Thoracic aorta (tissue), 2 donors: ENCODE measurements around the gene NDUFA13. TPM values are rescaled to one million over a fixed set of nuclear protein-coding genes. Genes with fewer than 3 reads are reported as not detected.

Experiments used
- ATAC-seq: fragments of 150-250 bp; one replicate; pipeline ENCODE4 v1.8.0; 2017; ENCODE audit warnings: low read depth; ENCODE audit not compliant: insufficient number of reproducible peaks, low FRiP score
- DNase-seq: peaks from one replicate; pipeline ENCODE4 v3.0.0-alpha.2; 2020; ENCODE audit warnings: low spot score
- H3K27ac ChIP-seq, 2 donors: fragments of 200-600 bp; sonication (generic); 1 replicate in 1 of 2; 2 replicates in 1 of 2; pipeline ENCODE4 v1.5.1; 2016; ENCODE audit warnings: mild to moderate bottlenecking in 2 of 2, moderate library complexity in 2 of 2
- H3K27me3 ChIP-seq: fragments of 200-600 bp; sonication (generic); replicated peaks from 2 replicates; pipeline ENCODE4 v1.6.0; 2016; ENCODE audit warnings: mild to moderate bottlenecking; ENCODE audit not compliant: insufficient read depth
- H3K36me3 ChIP-seq: fragments of 200-600 bp; sonication (generic); one replicate; pipeline ENCODE4 v1.5.1; 2016
- H3K4me1 ChIP-seq, 2 donors: fragments of 200-600 bp; sonication (generic); 1 replicate in 1 of 2; 2 replicates in 1 of 2; pipeline versions ENCODE4 v1.5.1 to v1.6.0; 2016; ENCODE audit warnings: low read depth in 2 of 2, mild to moderate bottlenecking in 1 of 2; ENCODE audit not compliant: control insufficient read depth in 1 of 2
- H3K4me3 ChIP-seq: fragments of 200-600 bp; sonication (generic); 2 replicates; pipeline ENCODE4 v1.5.1; 2016; ENCODE audit warnings: mild to moderate bottlenecking
- H3K9me3 ChIP-seq: fragments of 200-600 bp; sonication (generic); 2 replicates; pipeline ENCODE4 v1.5.1; 2016
- CTCF ChIP-seq: fragments of 200-600 bp; sonication (generic); IDR thresholded peaks from one replicate; pipeline ENCODE4 v1.5.1; 2019; ENCODE audit warnings: antibody characterized with exemption
- total RNA-seq, 2 donors: library from RNA; depleted of rRNA; stranded (reverse); fragments of >200 nt; gene quantifications; one replicate each; pipeline versions ENCODE4 v1.1.0 to v1.2.3, GENCODE V29; 2016

NDUFA13 gene
- total RNA-seq, 2 donors from 2014 or later = 15.5 to 60.8 TPM

DNA sequence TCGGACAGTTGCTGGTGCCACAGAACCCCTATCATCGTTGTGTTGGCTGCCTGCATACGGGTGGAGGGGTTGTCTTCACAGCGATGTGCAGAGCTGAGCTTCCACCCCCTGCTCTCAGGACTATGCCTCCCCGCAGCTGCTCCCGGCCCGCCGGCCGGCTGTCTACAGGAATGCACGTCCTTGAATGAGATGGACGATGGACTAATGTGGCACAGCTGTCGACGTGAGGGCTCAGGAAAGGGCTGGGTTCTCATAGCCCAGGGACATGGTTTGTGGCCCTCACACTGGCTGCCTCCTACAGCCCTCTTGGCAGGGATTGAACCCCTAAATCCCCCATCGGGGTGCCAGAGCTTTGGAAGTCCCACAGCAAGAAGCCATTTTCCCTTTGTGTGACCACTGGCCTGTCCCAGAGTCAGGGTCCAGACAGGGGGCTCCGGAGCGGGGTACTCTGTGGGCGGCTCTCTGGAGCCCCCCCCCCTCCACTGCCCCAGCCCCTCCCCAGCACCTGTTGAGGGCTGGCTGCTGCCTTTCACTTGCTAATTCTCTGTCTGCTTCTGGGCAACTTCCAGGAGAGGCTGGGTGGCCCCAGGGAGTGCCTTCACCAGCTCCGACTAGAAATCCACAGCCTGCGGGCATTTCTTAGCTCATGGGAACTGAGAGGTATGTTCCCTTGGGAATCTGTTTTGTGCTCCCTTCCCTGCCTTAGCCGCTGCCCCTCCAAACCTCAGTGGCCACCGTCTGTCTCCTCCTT is 40.8 kb upstream of the NDUFA13 start:
- ATAC-seq = no peak
- H3K4me3 ChIP-seq = no peak overlapping the region
- H3K27me3 ChIP-seq = no peaks in the 10 kb centered on the region
- TF ChIP-seq CTCF = no peak
- DNase-seq = no peak
- no peak overlapping the region for H3K27ac ChIP-seq
- H3K4me1 ChIP-seq = peaks cover 0 to 16% of the 10 kb centered on the region in 2 donors
- H3K9me3 ChIP-seq = no peaks in the 10 kb centered on the region
- no peaks in the 10 kb centered on the region for H3K36me3 ChIP-seq

- no peaks in the 10 kb centered on the region for H3K27me3 ChIP-seq
- DNase-seq (no peak), ATAC-seq (no peak)
- H3K4me3 ChIP-seq = no peak overlapping the region
- no peaks in the 10 kb centered on the region for H3K36me3 ChIP-seq
- H3K27ac ChIP-seq = no peak overlapping the region
- H3K9me3 ChIP-seq = no peaks in the 10 kb centered on the region
- peaks cover 0 to 16% of the 10 kb centered on the region in 2 donors for H3K4me1 ChIP-seq
- no peak for TF ChIP-seq CTCF
These were observed 39.9 kb upstream of the NDUFA13 start for GRCh38 chr19:19475849-19476828.

GRCh38 chr19:19477705-19478383 is 38.2 kb upstream of the NDUFA13 start:
- Histone ChIP-seq H3K4me1 (peaks cover 0 to 11% of the 10 kb centered on the region in 2 donors), H3K27ac (no peak overlapping the region), H3K36me3 (no peaks in the 10 kb centered on the region), H3K4me3 (no peak overlapping the region), H3K27me3 (no peaks in the 10 kb centered on the region), H3K9me3 (no peaks in the 10 kb centered on the region)
- ATAC-seq = no peak
- DNase-seq = no peak
- TF ChIP-seq CTCF = no peak

DNA sequence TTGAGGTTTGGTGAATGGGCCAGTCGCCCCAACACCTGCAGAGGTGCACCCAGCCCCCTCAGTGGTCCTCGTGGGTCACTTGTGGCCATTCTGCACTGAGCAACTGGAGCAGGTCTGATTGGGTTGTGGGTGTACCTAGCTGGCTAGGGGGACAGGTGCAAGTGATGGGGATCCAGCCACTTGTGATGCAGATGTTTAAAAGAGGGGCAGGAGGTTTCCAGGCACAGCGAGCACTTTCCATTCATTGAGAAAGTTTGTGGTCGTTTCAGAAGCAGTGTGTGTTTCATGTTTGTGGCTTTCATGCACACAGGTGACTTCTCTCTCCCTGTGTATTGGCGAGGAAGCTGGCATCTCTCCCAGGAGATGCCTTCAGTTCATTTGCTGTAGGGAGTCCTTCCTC is 35.3 kb upstream of the NDUFA13 start:
- DNase-seq (no peak), ATAC-seq (no peak)
- H3K36me3 ChIP-seq = no peaks in the 10 kb centered on the region
- no peak overlapping the region for H3K27ac ChIP-seq
- H3K4me1 ChIP-seq = peaks cover 0 to 8% of the 10 kb centered on the region in 2 donors
- no peak for TF ChIP-seq CTCF
- no peaks in the 10 kb centered on the region for H3K9me3 ChIP-seq
- H3K4me3 ChIP-seq = no peak overlapping the region
- no peaks in the 10 kb centered on the region for H3K27me3 ChIP-seq
